ENCODE measurements around the gene EXOC4. TPM values are rescaled to one million over a fixed set of nuclear protein-coding genes. Genes with fewer than 3 reads are reported as not detected.
A peak's percentile ranks its signal among the peaks of the same experiment; 100 is the strongest.

The EXOC4 gene
- total RNA-seq, 4 donors from 2014 or later, result 36.9 to 78.0 (median 52.2) TPM

DNA sequence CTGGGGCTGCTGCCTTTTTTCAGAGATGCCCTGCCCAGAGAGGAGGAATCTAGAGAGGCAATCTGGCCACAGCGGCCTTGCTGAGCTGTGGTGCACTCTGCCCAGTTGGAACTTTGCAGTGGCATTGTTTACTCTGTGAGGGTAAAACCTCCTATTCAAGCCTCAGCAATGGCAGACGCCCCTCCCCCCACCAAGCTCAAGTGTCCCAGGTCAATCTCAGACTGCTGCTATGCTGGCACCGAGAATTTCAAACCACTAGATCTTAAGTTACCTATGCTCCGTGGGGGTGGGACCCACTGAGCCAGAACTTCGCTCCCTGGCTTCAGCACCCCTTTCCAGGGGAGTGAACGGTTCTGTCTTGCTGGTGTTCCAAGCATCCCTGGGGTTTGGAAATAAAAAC is 77.2 kb downstream of the EXOC4 start:
- no peak overlapping the region for H3K27ac ChIP-seq
- no peak overlapping the region for H3K4me3 ChIP-seq
- DNase-seq, result peak; percentile 9 to 21
- peaks cover 5 to 19% of the 10 kb centered on the region in 2 donors for H3K4me1 ChIP-seq
- no peaks in the 10 kb centered on the region for H3K9me3 ChIP-seq
- intact Hi-C loops (cut with DNase I; ENCODE audit: low total_unique reads) (no loop called here), in situ Hi-C loops (cut with MboI; ENCODE audit: low sequenced_read_pairs in 4 of 4) (no loop called here)
- H3K36me3 ChIP-seq, result no peaks in the 10 kb centered on the region
- H3K27me3 ChIP-seq, result no peaks in the 10 kb centered on the region
- TF ChIP-seq, protein P1, sequence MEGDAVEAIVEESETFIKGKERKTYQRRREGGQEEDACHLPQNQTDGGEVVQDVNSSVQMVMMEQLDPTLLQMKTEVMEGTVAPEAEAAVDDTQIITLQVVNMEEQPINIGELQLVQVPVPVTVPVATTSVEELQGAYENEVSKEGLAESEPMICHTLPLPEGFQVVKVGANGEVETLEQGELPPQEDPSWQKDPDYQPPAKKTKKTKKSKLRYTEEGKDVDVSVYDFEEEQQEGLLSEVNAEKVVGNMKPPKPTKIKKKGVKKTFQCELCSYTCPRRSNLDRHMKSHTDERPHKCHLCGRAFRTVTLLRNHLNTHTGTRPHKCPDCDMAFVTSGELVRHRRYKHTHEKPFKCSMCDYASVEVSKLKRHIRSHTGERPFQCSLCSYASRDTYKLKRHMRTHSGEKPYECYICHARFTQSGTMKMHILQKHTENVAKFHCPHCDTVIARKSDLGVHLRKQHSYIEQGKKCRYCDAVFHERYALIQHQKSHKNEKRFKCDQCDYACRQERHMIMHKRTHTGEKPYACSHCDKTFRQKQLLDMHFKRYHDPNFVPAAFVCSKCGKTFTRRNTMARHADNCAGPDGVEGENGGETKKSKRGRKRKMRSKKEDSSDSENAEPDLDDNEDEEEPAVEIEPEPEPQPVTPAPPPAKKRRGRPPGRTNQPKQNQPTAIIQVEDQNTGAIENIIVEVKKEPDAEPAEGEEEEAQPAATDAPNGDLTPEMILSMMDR (IDR thresholded peaks at IDR 0.05 in 4 of 5, conservative IDR thresholded peaks at IDR 0.05 in 1 of 5), result no peak
- TF ChIP-seq POLR2A (IDR thresholded peaks at IDR 0.05), result no peak
- peak; percentile 12 to 14 for ATAC-seq

- DNase-seq (no peak), ATAC-seq (no peak)
- Histone ChIP-seq H3K27me3 (no peaks in the 10 kb centered on the region), H3K4me3 (no peak overlapping the region), H3K36me3 (no peaks in the 10 kb centered on the region), H3K27ac (no peak overlapping the region), H3K9me3 (no peaks in the 10 kb centered on the region), H3K4me1 (peaks cover 5 to 19% of the 10 kb centered on the region in 2 donors)
- intact Hi-C loops (cut with DNase I; ENCODE audit: low total_unique reads), result no loop called here
- TF ChIP-seq, protein P1 (IDR thresholded peaks at IDR 0.05 in 4 of 5, conservative IDR thresholded peaks at IDR 0.05 in 1 of 5), result no peak
- TF ChIP-seq POLR2A (IDR thresholded peaks at IDR 0.05), result no peak
- in situ Hi-C loops (cut with MboI; ENCODE audit: low sequenced_read_pairs in 4 of 4), result no loop called here
These were observed 79.0 kb downstream of the EXOC4 start for GRCh38 chr7:133331861-133332260.

DNA sequence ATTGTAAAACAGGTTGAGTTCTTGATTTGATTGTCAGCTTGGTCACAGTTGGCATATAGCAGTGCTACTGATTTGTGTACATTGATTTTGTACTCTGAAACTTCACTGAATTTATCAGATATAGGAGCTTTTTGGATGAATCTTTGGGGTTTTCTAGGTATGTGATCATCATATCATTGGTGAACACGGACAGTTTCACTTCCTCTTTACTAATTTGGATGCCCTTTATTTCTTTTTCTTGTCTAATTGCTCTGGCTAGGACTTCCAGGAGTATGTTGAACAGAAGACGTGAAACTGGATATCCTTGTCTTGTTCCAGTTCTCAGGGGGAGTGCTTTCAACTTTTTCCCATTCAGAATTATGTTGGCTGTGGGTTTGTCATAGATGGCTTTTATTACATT is 86.9 kb downstream of the EXOC4 start:
- ATAC-seq, result no peak
- peaks cover 5 to 22% (median 7%) of the 10 kb centered on the region in 3 donors for H3K9me3 ChIP-seq
- H3K36me3 ChIP-seq, result peaks cover 0 to 5% of the 10 kb centered on the region in 2 donors
- DNase-seq, result no peak
- no peak overlapping the region for H3K4me3 ChIP-seq
- H3K27me3 ChIP-seq, result no peaks in the 10 kb centered on the region
- in situ Hi-C loops (cut with MboI; ENCODE audit: low sequenced_read_pairs in 4 of 4), result no loop called here
- no peak overlapping the region for H3K27ac ChIP-seq
- H3K4me1 ChIP-seq, result peaks cover under 1 to 8% of the 10 kb centered on the region in 2 donors
- intact Hi-C loops (cut with DNase I; ENCODE audit: low total_unique reads), result no loop called here
- TF ChIP-seq, protein P1 (IDR thresholded peaks at IDR 0.05 in 4 of 5, conservative IDR thresholded peaks at IDR 0.05 in 1 of 5), result no peak
- TF ChIP-seq POLR2A (IDR thresholded peaks at IDR 0.05), result no peak

- Histone ChIP-seq H3K27ac (no peak overlapping the region), H3K27me3 (no peaks in the 10 kb centered on the region), H3K4me3 (no peak overlapping the region), H3K9me3 (peaks cover 5 to 17% (median 7%) of the 10 kb centered on the region in 3 donors), H3K36me3 (peaks cover 0 to under 1% of the 10 kb centered on the region in 2 donors), H3K4me1 (peaks cover 12 to 19% of the 10 kb centered on the region in 2 donors)
- ATAC-seq, result no peak
- TF ChIP-seq, protein P1 (IDR thresholded peaks at IDR 0.05 in 4 of 5, conservative IDR thresholded peaks at IDR 0.05 in 1 of 5), result peak in 2 of 5 experiments; percentile 9 to 29
- no peak for TF ChIP-seq POLR2A (IDR thresholded peaks at IDR 0.05)
- intact Hi-C loops (cut with DNase I; ENCODE audit: low total_unique reads) (no loop called here), in situ Hi-C loops (cut with MboI; ENCODE audit: low sequenced_read_pairs in 4 of 4) (no loop called here)
- no peak for DNase-seq
These were observed 91.4 kb downstream of the EXOC4 start for GRCh38 chr7:133344275-133344674.

All from gastrocnemius medialis (tissue), 4 donors.